ENCODE measurements around the gene CD96.

DNA sequence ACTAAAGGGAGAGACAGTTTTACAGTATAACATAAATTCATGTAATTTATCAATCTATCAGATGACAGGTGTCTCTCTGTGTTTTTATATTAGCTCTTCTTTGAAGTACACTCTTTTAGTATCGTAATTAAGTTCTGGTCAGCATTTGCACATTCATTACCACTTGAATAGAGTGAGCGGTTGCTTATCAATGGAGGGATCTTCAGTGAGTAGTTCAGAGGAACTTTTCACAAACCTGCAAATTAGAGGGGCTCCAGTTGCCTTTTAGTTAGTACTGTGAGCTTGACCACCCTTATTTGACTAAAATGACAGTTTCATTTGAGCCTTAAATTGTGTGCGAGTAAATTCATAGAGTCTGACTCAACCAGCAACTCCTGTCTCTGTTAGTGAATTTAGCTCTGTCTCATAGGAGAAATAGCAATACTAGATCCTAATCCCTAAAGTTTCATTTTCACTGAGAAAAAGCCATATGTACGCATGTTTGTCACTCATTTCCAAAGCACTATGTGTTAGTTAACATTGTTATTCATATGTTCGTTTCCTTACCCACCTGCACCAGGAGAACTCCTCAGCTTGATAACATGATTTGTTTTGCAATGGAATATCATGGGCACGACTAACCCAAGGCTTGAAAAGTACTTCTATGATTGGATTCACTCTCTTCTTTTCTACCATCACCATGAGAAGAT, 110.6 kb downstream of the CD96 start:
- TF ChIP-seq, protein P1, sequence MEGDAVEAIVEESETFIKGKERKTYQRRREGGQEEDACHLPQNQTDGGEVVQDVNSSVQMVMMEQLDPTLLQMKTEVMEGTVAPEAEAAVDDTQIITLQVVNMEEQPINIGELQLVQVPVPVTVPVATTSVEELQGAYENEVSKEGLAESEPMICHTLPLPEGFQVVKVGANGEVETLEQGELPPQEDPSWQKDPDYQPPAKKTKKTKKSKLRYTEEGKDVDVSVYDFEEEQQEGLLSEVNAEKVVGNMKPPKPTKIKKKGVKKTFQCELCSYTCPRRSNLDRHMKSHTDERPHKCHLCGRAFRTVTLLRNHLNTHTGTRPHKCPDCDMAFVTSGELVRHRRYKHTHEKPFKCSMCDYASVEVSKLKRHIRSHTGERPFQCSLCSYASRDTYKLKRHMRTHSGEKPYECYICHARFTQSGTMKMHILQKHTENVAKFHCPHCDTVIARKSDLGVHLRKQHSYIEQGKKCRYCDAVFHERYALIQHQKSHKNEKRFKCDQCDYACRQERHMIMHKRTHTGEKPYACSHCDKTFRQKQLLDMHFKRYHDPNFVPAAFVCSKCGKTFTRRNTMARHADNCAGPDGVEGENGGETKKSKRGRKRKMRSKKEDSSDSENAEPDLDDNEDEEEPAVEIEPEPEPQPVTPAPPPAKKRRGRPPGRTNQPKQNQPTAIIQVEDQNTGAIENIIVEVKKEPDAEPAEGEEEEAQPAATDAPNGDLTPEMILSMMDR (IDR thresholded peaks at IDR 0.05; ENCODE audit: insufficient read depth, low read length) = no peak
- TF ChIP-seq POLR2AphosphoS5 (IDR thresholded peaks at IDR 0.05; ENCODE audit: low read depth) (no peak), GABPA (IDR thresholded peaks at IDR 0.05; ENCODE audit: low read depth) (no peak), SPI1 (IDR thresholded peaks at IDR 0.05; ENCODE audit: borderline replicate concordance, low read depth) (no peak)
- TF ChIP-seq, protein P2, sequence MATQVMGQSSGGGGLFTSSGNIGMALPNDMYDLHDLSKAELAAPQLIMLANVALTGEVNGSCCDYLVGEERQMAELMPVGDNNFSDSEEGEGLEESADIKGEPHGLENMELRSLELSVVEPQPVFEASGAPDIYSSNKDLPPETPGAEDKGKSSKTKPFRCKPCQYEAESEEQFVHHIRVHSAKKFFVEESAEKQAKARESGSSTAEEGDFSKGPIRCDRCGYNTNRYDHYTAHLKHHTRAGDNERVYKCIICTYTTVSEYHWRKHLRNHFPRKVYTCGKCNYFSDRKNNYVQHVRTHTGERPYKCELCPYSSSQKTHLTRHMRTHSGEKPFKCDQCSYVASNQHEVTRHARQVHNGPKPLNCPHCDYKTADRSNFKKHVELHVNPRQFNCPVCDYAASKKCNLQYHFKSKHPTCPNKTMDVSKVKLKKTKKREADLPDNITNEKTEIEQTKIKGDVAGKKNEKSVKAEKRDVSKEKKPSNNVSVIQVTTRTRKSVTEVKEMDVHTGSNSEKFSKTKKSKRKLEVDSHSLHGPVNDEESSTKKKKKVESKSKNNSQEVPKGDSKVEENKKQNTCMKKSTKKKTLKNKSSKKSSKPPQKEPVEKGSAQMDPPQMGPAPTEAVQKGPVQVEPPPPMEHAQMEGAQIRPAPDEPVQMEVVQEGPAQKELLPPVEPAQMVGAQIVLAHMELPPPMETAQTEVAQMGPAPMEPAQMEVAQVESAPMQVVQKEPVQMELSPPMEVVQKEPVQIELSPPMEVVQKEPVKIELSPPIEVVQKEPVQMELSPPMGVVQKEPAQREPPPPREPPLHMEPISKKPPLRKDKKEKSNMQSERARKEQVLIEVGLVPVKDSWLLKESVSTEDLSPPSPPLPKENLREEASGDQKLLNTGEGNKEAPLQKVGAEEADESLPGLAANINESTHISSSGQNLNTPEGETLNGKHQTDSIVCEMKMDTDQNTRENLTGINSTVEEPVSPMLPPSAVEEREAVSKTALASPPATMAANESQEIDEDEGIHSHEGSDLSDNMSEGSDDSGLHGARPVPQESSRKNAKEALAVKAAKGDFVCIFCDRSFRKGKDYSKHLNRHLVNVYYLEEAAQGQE (IDR thresholded peaks at IDR 0.05; ENCODE audit: insufficient replicate concordance, low read depth) = no peak

All from HL-60 (cell line).